Fibroblast of the aortic adventitia (primary cell): Measurements from ENCODE around the gene CNTNAP5. TPM values are rescaled to one million over a fixed set of nuclear protein-coding genes. Genes with fewer than 3 reads are reported as not detected.
"Not testable (repeated sequence)": the region's sequence is repeated elsewhere in the genome, so short reads cannot be mapped to it uniquely, and the experiment has no call there.

Experiments used
- DNase-seq: peaks from one replicate; pipeline ENCODE4 v3.0.0-alpha.2; 2010; ENCODE audit warnings: low read depth
- H3K4me3 ChIP-seq: 2 replicates; pipeline ENCODE4 v1.5.1; 2011; ENCODE audit warnings: low read depth, mild to moderate bottlenecking, control low read depth, low read length, moderate library complexity
- CTCF ChIP-seq: IDR thresholded peaks from 2 replicates; pipeline ENCODE4 v1.5.1; 2011; ENCODE audit warnings: mild to moderate bottlenecking, low read length, control low read depth, inconsistent platforms; ENCODE audit not compliant: insufficient read depth
- total RNA-seq: library from RNA; depleted of rRNA; stranded (reverse); fragments of >200 nt; gene quantifications from 2 replicates; pipeline ENCODE4 v1.2.3, GENCODE V29; 2012; ENCODE audit warnings: low replicate concordance

The CNTNAP5 gene
- total RNA-seq, 1 donor = under 0.01 TPM

- no peak for DNase-seq
- TF ChIP-seq CTCF = no peak
Measured at GRCh38 chr2:124382067-124382618, 357.1 kb downstream of the CNTNAP5 start.

DNA sequence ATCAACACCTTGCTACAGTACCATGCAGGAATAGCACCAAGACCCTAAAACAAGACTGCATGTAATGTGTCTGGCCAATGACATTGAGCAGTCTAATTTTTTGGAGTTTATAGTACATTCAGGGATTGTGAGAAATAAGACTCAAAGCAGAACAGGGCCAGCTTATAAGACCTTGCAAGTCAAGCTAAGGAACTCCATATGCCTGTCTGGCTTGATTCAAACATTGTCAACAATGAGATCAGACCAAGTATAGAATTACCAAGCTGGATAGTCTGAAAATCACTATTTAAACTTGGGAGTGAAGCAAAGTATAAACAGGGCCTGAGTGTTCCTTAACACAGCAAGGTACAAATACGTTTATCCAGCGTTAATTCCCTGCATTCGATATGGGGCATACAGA, 370.9 kb downstream of the CNTNAP5 start:
- no peak for DNase-seq
- no peak for TF ChIP-seq CTCF
- H3K4me3 ChIP-seq = no peak overlapping the region

More at GRCh38 chr2:124382067-124382618, 357.1 kb downstream of the CNTNAP5 start:
- no peak overlapping the region for H3K4me3 ChIP-seq

GRCh38 chr2:124402274-124402673, 377.2 kb downstream of the CNTNAP5 start:
- no peak for TF ChIP-seq CTCF
- no peak for DNase-seq
- H3K4me3 ChIP-seq = no peak overlapping the region

GRCh38 chr2:124407836-124408534, 382.9 kb downstream of the CNTNAP5 start:
- H3K4me3 ChIP-seq, DNase-seq: not testable (repeated sequence)

GRCh38 chr2:124424074-124424473, 399.0 kb downstream of the CNTNAP5 start:
- H3K4me3 ChIP-seq = no peak overlapping the region
- DNase-seq = no peak

DNA sequence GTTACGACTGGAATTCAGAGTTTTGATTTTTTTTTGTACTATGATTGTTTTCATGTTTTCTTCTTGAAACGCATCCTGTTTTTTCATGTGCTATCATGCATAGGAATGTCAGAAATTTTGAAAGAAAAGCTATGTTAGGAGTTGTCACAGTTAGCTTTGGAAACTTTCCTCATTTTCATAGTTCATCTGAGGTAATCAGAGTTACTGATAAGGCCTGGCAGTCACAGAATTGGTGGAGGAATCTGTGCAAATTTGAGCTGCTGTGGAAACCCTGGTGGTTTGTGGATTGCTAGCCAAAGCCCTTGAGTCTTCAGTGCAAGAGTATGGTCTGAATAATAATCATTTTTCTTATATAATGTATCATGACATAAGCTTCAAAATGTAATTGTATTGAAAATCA, 401.0 kb downstream of the CNTNAP5 start:
- no peak for DNase-seq
- TF ChIP-seq CTCF = no peak
- no peak overlapping the region for H3K4me3 ChIP-seq

More at GRCh38 chr2:124424074-124424473, 399.0 kb downstream of the CNTNAP5 start:
- TF ChIP-seq CTCF = no peak

DNA sequence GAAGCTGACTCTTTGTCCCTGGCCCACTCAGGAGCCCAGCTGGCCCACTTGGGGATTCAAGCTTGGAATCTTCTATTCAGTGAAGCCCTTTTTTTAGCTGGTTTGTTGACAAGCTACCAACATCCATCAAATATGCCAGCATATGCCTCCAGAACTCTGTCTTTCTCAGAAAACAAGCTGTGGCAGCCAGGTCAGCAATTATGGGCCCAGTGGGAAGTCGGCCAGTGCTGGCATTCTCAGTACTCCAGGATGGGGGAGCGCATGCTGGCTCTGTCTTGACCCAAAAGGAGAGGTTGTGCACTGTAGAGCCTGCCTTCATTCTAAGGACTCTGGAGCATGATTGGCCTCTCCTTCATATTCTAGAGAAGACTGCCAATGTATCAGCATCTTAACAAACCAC, 401.5 kb downstream of the CNTNAP5 start:
- no peak overlapping the region for H3K4me3 ChIP-seq
- TF ChIP-seq CTCF = no peak
- no peak for DNase-seq
